Gastrocnemius medialis (tissue), 4 donors: ENCODE measurements around the gene SNX32.

Source experiments
- POLR2A ChIP-seq, 2 donors: fragments of 450-650 bp; IDR thresholded peaks; one replicate each; pipeline ENCODE4 v1.6.1; 2017; ENCODE audit warnings: antibody characterized with exemption in 2 of 2, mild to moderate bottlenecking in 2 of 2, moderate library complexity in 2 of 2
- TF ChIP-seq, protein P1 (sequence below), 5 experiments: fragments of 450-650 bp in 3 of 5; fragments of 200-600 bp in 2 of 5; sonication (generic) in 2 of 5; IDR thresholded peaks in 4 of 5; conservative IDR thresholded peaks in 1 of 5; 1 replicate in 4 of 5; 2 replicates in 1 of 5; pipeline ENCODE4 v1.5.1; 2016 to 2019; ENCODE audit warnings: antibody characterized with exemption in 5 of 5, mild to moderate bottlenecking in 3 of 5, moderate library complexity in 3 of 5

DNA sequence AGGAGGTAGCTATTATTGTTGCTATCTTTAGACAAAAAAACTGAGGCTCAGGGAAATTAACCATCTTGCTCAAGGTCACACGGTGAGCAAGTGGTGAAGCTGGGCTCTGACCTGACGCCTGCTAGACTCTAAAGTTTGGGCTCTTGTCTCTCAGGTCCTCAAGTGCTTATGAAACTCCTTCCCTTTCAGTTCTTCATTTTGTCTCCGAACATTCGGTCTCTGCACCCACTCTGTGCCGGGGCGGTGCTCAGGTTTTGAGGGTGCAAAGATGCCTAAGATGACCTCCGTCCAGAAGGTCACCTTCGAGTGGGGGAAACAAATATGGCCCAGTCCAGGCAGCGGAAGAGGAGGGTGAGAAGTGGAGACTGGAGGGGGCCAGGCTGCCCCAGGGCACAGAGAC, 30.9 kb upstream of the SNX32 start:
- TF ChIP-seq, protein P1, sequence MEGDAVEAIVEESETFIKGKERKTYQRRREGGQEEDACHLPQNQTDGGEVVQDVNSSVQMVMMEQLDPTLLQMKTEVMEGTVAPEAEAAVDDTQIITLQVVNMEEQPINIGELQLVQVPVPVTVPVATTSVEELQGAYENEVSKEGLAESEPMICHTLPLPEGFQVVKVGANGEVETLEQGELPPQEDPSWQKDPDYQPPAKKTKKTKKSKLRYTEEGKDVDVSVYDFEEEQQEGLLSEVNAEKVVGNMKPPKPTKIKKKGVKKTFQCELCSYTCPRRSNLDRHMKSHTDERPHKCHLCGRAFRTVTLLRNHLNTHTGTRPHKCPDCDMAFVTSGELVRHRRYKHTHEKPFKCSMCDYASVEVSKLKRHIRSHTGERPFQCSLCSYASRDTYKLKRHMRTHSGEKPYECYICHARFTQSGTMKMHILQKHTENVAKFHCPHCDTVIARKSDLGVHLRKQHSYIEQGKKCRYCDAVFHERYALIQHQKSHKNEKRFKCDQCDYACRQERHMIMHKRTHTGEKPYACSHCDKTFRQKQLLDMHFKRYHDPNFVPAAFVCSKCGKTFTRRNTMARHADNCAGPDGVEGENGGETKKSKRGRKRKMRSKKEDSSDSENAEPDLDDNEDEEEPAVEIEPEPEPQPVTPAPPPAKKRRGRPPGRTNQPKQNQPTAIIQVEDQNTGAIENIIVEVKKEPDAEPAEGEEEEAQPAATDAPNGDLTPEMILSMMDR (IDR thresholded peaks at IDR 0.05 in 4 of 5, conservative IDR thresholded peaks at IDR 0.05 in 1 of 5) = no peak
- TF ChIP-seq POLR2A (IDR thresholded peaks at IDR 0.05) = no peak
